PC-3 (cell line): Measurements from ENCODE around the gene TRIM10. TPM values are rescaled to one million over a fixed set of nuclear protein-coding genes. Genes with fewer than 3 reads are reported as not detected.
"Not testable (repeated sequence)": the region's sequence is repeated elsewhere in the genome, so short reads cannot be mapped to it uniquely, and the experiment has no call there.

Experiments used
- ATAC-seq: fragments of 200-7000 bp; cut with Tn5 transposase; 2 replicates; pipeline ENCODE4 v1.9.1; 2020; ENCODE audit warnings: mild to moderate bottlenecking, moderate library complexity
- BruUV-seq: library from RNA; stranded (reverse); fragments of 400-500 nt; replicated peaks from 2 replicates; lab custom pipeline; 2021; lab: Mats Ljungman, UMichigan
- CTCF ChIA-PET: fragments of 300-600 bp; sonication (Branson Sonifier 250); formaldehyde crosslinking; loops from one replicate; lab custom pipeline; 2022; ENCODE audit warnings: antibody characterized with exemption; lab: Charles Lee
- POLR2A ChIA-PET: fragments of 300-600 bp; sonication (Branson Sonifier 250); formaldehyde crosslinking; loops from one replicate; lab custom pipeline; 2022; ENCODE audit warnings: antibody characterized with exemption; ENCODE audit not compliant: unreplicated experiment; lab: Charles Lee
- DNase-seq: peaks from one replicate; pipeline ENCODE4 v3.0.0-alpha.2; 2015
- H2AFZ ChIP-seq: fragments of 300-600 bp; sonication (generic); 2 replicates; pipeline ENCODE4 v1.6.0; 2016; ENCODE audit warnings: antibody characterized with exemption, low read length
- H3F3A ChIP-seq: fragments of 300-600 bp; sonication (generic); one replicate; pipeline ENCODE4 v1.6.0; 2017; ENCODE audit warnings: antibody characterized with exemption, low read length, control low read depth, mild to moderate bottlenecking; ENCODE audit not compliant: unreplicated experiment
- H3K27ac ChIP-seq: fragments of 300-600 bp; sonication (generic); 2 replicates; pipeline ENCODE4 v1.5.1; 2016; ENCODE audit warnings: mild to moderate bottlenecking, low read length
- H3K27me3 ChIP-seq: fragments of 300-600 bp; sonication (generic); 2 replicates; pipeline ENCODE4 v1.6.1; 2016; ENCODE audit warnings: low read length, mixed read lengths
- H3K36me3 ChIP-seq: fragments of 300-600 bp; sonication (generic); 2 replicates; pipeline ENCODE4 v1.6.1; 2016; ENCODE audit warnings: low read depth, mixed run types, low read length, mixed read lengths
- H3K4me1 ChIP-seq: fragments of 300-600 bp; sonication (generic); 2 replicates; pipeline ENCODE4 v1.5.1; 2016; ENCODE audit warnings: low read length; ENCODE audit not compliant: insufficient read depth
- H3K4me2 ChIP-seq: fragments of 300-600 bp; sonication (generic); 2 replicates; pipeline ENCODE4 v1.6.0; 2016; ENCODE audit warnings: low read length
- H3K4me3 ChIP-seq: fragments of 300-600 bp; sonication (generic); 2 replicates; pipeline ENCODE4 v1.5.1; 2016; ENCODE audit warnings: mild to moderate bottlenecking, low read length, mixed read lengths
- H3K79me2 ChIP-seq: fragments of 300-600 bp; sonication (generic); 2 replicates; pipeline ENCODE4 v1.6.1; 2017; ENCODE audit warnings: low read length, mixed read lengths
- H3K9ac ChIP-seq: fragments of 300-600 bp; sonication (generic); 2 replicates; pipeline ENCODE4 v1.6.0; 2016; ENCODE audit warnings: mild to moderate bottlenecking, low read length
- H3K9me2 ChIP-seq: fragments of 300-600 bp; sonication (generic); replicated peaks from 2 replicates; pipeline ENCODE4 v1.6.1; 2016; ENCODE audit warnings: mixed run types, low read length, mixed read lengths
- H3K9me3 ChIP-seq: fragments of 300-600 bp; sonication (generic); 2 replicates; pipeline ENCODE4 v1.6.1; 2016; ENCODE audit warnings: low read length, mixed read lengths
- H4K20me1 ChIP-seq: fragments of 300-600 bp; sonication (generic); 2 replicates; pipeline ENCODE4 v1.6.1; 2016; ENCODE audit warnings: low read length, mixed read lengths
- EZH2 ChIP-seq: fragments of 300-600 bp; sonication (generic); IDR thresholded peaks from one replicate; pipeline ENCODE4 v1.6.1; 2017; ENCODE audit warnings: antibody characterized with exemption, mild to moderate bottlenecking, low read length; ENCODE audit not compliant: unreplicated experiment
- EZH2phosphoT487 ChIP-seq: fragments of 300-600 bp; sonication (generic); IDR thresholded peaks from 2 replicates; pipeline ENCODE4 v1.6.1; 2018; ENCODE audit warnings: mild to moderate bottlenecking, antibody characterized with exemption, low read length, borderline replicate concordance
- intact Hi-C: fragments of 100-400 bp; cut with micrococcal nuclease; formaldehyde crosslinking; loops from 2 replicates; pipeline ENCODE4 v1.9.0; 2023
- total RNA-seq: library from RNA; depleted of rRNA; stranded (reverse); fragments of >200 nt; gene quantifications from 2 replicates; pipeline ENCODE4 v1.2.3, GENCODE V29; 2014
- TF ChIP-seq, protein P1 (sequence below): fragments of 300-600 bp; sonication (generic); conservative IDR thresholded peaks from 2 replicates; pipeline ENCODE4 v1.5.1; 2017; ENCODE audit warnings: antibody characterized with exemption, low read depth, mild to moderate bottlenecking, low read length

Gene TRIM10
- total RNA-seq, 1 experiment from 2014 or later: not detected

- POLR2A ChIA-PET: no interaction called here
- Histone ChIP-seq H3K9me2 (no peaks in the 10 kb centered on the region), H3F3A (no peaks in the 10 kb centered on the region), H3K4me3 (no peak overlapping the region), H3K36me3 (no peaks in the 10 kb centered on the region), H3K4me1 (no peaks in the 10 kb centered on the region), H2AFZ (no peak overlapping the region), H3K27ac (no peak overlapping the region), H4K20me1 (no peaks in the 10 kb centered on the region), H3K79me2 (no peaks in the 10 kb centered on the region), H3K9me3 (no peaks in the 10 kb centered on the region), H3K27me3 (peaks cover 11% of the 10 kb centered on the region), H3K9ac (no peak overlapping the region), H3K4me2 (no peak overlapping the region)
- CTCF ChIA-PET: no interaction called here
- ATAC-seq (no peak), DNase-seq (no peak)
- intact Hi-C loops: no loop called here
- TF ChIP-seq EZH2: no peak
- TF ChIP-seq, protein P1, sequence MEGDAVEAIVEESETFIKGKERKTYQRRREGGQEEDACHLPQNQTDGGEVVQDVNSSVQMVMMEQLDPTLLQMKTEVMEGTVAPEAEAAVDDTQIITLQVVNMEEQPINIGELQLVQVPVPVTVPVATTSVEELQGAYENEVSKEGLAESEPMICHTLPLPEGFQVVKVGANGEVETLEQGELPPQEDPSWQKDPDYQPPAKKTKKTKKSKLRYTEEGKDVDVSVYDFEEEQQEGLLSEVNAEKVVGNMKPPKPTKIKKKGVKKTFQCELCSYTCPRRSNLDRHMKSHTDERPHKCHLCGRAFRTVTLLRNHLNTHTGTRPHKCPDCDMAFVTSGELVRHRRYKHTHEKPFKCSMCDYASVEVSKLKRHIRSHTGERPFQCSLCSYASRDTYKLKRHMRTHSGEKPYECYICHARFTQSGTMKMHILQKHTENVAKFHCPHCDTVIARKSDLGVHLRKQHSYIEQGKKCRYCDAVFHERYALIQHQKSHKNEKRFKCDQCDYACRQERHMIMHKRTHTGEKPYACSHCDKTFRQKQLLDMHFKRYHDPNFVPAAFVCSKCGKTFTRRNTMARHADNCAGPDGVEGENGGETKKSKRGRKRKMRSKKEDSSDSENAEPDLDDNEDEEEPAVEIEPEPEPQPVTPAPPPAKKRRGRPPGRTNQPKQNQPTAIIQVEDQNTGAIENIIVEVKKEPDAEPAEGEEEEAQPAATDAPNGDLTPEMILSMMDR: no peak
- TF ChIP-seq EZH2phosphoT487: no peak
- no TSS peak for BruUV-seq
Observed at GRCh38 chr6:30168741-30169140, 7.7 kb upstream of the TRIM10 start.

GRCh38 chr6:30167101-30167500 is 6.1 kb upstream of the TRIM10 start:
- Histone ChIP-seq H3K4me3 (no peak overlapping the region), H3K9me3 (no peaks in the 10 kb centered on the region), H3K9me2 (no peaks in the 10 kb centered on the region), H3F3A (no peaks in the 10 kb centered on the region), H3K79me2 (no peaks in the 10 kb centered on the region), H3K4me1 (no peaks in the 10 kb centered on the region), H3K4me2 (no peak overlapping the region), H3K9ac (no peak overlapping the region), H4K20me1 (no peaks in the 10 kb centered on the region), H3K27me3 (peaks cover 11% of the 10 kb centered on the region), H3K36me3 (no peaks in the 10 kb centered on the region), H2AFZ (no peak overlapping the region), H3K27ac (no peak overlapping the region)
- ChIA-PET CTCF (interaction anchor here (0.8 kb wide), 1 partner anchor 64 kb away, joined by 3 read pairs; no protein-coding TSS in a partner anchor), POLR2A (interaction anchor here (0.6 kb wide), 1 partner anchor 87 kb away, joined by 10 read pairs; no protein-coding TSS in a partner anchor)
- DNase-seq (no peak), ATAC-seq (no peak)
- no TSS peak for BruUV-seq
- no peak for TF ChIP-seq EZH2phosphoT487
- no peak for TF ChIP-seq EZH2
- TF ChIP-seq, protein P1: no peak
- intact Hi-C loops: no loop called here

- H3K9me3 ChIP-seq, H3K9me2 ChIP-seq, DNase-seq, POLR2A ChIA-PET, H3K36me3 ChIP-seq, H3K4me3 ChIP-seq, intact Hi-C loops, CTCF ChIA-PET, H3K27ac ChIP-seq, ATAC-seq, H3K27me3 ChIP-seq, H2AFZ ChIP-seq, H3K4me1 ChIP-seq, H3K4me2 ChIP-seq, H4K20me1 ChIP-seq, BruUV-seq, H3K9ac ChIP-seq, H3F3A ChIP-seq, H3K79me2 ChIP-seq: not testable (repeated sequence)
Observed at GRCh38 chr6:30165238-30165637, 4.2 kb upstream of the TRIM10 start.
